VCaP (cell line): Measurements from ENCODE around the gene CCDC107.
A peak's percentile ranks its signal among the peaks of the same experiment; 100 is the strongest.

ENCODE experiments used
- H3K27ac ChIP-seq: fragments of 450-650 bp; 2 replicates; pipeline ENCODE4 v1.5.1; 2017
- CTCF ChIP-seq: fragments of 450-650 bp; conservative IDR thresholded peaks from 2 replicates; pipeline ENCODE4 v1.5.1; 2017; ENCODE audit warnings: mild to moderate bottlenecking, moderate library complexity

CCDC107 gene

GRCh38 chr9:35652829-35653209 is 5.3 kb upstream of the CCDC107 start:
- no peak for TF ChIP-seq CTCF
- H3K27ac ChIP-seq = no peak overlapping the region

GRCh38 chr9:35653611-35654010 is 4.5 kb upstream of the CCDC107 start:
- H3K27ac ChIP-seq = no peak overlapping the region
- TF ChIP-seq CTCF = no peak

DNA sequence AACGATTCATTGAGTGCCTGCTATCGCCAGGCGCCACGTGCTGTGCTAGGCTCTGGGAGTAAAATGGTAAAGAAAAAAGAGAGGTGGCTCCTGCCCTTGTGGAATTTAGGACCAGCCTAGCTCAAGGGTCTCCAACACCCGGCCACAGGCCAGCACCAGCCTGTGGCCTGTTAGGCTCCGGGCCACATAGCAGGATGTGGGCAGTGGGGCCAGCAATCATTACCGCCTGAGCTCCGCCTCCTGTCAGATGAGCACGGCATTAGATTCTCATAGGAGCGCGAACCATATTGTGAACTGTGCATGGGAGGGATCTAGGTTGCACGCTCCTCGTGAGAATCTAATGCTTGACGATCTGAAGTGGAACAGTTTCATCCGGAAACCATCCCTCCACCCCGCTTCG is 1.7 kb upstream of the CCDC107 start:
- H3K27ac ChIP-seq = no peak overlapping the region; the same call in 1 of the 2 replicates
- TF ChIP-seq CTCF = no peak

GRCh38 chr9:35656831-35657545 is 1.1 kb upstream of the CCDC107 start:
- TF ChIP-seq CTCF = no peak
- peak overlapping the region; percentile 97 for H3K27ac ChIP-seq

- no peak; the same call in 1 of the 2 replicates for TF ChIP-seq CTCF
- H3K27ac ChIP-seq = peak within 1 kb of the TSS; percentile 97
Measured at GRCh38 chr9:35657546-35658136, 451 bp upstream of the CCDC107 start, which contains the start of gene RMRP. Gene RMRP, minus strand, starts transcription at chr9:35658019.

GRCh38 chr9:35658968-35659220 is 802 bp downstream of the CCDC107 start:
- no peak for TF ChIP-seq CTCF
- peak overlapping the region; percentile 97 for H3K27ac ChIP-seq

- no peak for TF ChIP-seq CTCF
- H3K27ac ChIP-seq = peak overlapping the region; percentile 97
Measured at GRCh38 chr9:35659340-35659739, 1.2 kb downstream of the CCDC107 start.
